T follicular helper cell (primary cell): ENCODE results near the gene SLC27A1.
"Not testable (repeated sequence)": the region's sequence is repeated elsewhere in the genome, so short reads cannot be mapped to it uniquely, and the experiment has no call there.

Source experiments
- DNase-seq: peaks from one replicate; pipeline ENCODE4 v3.0.0-alpha.2; 2020; ENCODE audit warnings: low read depth

Gene SLC27A1

DNA sequence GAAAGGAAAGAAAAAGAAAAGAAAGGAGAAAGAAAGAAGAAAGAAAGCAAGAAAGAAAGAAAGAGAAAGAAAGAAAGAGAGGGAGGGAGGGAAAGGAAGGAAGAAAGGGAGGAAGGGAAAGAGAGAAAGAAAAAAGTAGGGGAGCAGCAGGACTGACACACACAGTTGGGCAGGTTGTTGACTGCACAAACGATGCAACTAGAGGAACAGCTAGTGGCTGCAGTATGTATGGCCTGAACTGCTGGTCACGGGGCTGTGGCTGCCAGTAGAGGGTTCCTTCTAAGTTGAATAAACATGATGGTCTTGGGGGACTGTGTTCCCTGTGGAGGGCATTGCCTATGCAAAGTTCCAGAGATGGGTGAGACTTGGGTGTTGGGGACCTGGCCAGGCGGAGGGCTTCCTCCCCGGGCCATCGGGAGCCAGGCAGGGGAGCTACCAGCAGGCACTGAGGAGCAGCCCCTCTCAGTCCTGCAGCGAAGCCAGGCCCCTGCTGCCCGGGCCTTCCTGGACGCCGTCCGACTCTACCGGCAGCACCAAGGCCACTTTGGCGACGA, 68.4 kb downstream of the SLC27A1 start:
- DNase-seq = no peak

DNA sequence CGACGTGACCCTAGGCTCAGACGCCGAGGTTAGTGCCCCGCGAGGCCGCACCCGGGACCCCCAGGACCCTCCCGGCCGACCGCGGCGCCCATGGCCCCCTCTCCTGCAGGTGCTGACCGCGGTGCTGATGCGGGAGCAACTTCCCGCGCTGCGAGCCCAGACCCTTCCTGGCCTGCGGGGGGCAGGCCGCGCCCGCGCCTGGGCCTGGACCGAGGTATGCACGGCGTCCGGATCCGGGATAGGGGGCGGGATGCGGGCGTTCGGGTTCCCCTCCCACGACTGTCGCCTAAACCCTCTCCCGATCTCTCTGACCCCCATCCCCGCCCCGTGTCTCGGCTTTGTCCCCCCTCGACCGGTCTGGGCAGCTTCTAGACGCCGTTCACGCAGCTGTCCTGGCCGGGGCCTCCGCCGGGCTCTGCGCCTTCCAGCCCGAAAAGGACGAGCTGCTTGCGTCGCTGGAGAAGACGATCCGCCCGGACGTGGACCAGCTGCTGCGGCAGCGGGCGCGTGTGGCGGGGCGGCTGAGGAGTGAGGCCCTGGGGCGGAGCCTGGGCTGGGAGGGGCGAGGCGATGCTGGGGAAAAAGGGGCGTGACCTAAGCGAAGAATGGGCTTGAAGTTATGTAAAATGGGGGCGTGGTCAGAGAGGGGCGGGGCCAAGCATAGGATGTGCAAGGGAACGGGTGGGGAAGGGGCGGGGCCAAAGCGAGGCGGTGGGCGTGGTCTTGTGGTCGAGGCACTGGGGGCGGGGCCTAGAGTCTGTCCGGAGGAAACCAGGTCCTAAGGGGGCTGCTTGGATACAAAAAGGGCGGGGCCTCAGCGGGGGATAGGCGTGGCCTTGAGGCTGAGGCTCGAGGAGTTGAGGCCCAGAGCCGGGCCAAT, 69.2 kb downstream of the SLC27A1 start:
- peak; percentile 96 for DNase-seq

DNA sequence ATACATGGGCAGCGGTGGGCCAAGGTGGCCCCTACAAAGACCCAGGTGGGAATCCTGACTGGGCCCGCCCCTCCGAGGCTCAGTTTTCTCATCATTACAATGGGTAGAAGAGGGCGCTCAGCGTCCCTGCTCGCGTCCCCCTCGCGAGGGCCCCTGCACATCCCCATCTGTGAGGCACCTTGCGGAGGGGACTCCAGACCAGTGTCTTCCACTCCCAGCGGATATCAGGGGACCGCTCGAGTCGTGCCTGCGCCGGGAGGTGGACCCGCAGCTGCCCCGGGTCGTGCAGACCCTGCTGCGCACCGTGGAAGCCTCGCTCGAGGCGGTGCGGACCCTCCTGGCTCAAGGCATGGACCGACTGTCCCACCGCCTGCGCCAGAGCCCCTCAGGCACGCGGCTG, 69.8 kb downstream of the SLC27A1 start:
- no peak for DNase-seq

DNA sequence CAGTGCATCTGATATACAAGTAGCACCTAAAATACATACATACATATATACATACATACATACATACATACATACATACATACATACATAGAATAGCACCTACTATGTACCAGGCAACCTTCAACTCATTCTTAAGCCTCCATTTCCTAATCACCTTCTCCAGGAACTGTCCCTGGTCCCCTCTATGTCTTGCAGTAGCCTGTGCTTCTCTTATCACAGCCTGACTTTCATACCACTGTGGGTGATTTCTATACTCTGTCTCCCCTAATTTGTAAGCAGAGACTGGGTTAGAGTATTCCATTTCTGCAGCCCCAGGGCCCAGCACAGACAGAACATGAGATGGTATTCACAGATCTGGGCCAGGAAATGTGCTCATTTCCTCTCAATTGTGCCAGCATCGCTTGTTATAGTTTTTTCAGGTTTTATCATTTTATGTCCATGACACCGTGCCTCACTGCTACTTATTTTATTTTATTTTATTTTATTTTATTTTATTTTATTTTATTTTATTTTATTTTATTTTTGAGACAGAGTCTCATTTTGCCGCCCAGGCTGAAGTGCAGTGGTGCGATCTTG, 70.9 kb downstream of the SLC27A1 start:
- no peak for DNase-seq

GRCh38 chr19:17542042-17542441, 71.7 kb downstream of the SLC27A1 start:
- no peak for DNase-seq

DNA sequence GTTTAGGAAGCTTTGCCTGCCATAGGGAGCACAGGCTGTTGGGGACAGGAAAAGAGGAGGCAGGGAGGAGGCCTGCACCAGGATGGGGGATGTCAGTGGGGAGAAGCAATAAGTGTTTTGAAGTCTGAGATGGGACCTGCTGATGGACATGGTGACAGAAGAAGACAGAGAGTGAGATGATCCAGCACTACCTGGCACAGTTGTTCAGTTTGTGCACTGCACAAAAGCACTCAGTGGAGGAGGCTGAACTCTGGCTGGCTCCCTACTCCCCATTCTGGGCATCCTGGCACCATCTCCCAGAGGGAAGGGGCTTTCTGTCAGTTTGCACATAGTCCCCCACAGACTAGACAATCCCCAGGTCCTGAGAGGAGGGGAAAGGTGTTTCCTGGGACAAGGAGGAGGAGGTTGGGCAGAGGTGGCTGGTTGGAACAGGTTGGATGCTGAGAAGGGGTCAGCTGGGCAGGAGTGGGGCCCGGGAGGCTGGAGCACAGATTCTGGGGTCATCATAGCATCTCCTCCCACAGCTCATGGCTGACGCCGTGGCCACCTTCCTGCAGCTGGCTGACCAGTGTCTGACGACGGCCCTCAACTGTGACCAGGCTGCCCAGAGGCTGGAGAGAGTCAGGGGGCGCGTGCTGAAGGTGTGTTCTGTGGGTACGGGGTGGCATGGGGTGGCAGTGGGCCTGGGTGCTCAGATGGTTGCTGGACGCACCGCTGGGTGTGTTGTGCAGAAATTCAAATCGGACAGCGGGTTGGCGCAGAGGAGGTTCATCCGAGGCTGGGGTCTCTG, 72.7 kb downstream of the SLC27A1 start:
- DNase-seq = no peak

DNA sequence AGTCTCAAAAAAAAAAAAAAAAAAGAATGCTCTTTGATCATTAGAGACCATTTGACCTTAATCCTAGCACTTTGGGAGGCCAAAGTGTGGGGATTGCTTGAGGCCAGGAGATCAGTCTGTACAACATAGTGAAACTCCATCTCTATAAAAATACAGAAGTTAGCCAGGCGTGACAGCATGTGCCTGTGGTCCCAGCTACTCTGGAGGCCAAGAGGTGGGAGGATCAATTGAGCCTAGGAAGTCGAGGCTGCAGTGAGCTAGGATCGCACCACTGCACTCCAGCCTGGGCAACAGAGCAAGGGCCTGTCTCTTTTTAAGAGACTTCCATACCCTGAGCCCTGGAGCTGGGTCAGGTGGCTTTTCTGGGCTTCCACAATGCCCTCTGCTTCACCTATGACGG, 73.7 kb downstream of the SLC27A1 start:
- no peak for DNase-seq

DNA sequence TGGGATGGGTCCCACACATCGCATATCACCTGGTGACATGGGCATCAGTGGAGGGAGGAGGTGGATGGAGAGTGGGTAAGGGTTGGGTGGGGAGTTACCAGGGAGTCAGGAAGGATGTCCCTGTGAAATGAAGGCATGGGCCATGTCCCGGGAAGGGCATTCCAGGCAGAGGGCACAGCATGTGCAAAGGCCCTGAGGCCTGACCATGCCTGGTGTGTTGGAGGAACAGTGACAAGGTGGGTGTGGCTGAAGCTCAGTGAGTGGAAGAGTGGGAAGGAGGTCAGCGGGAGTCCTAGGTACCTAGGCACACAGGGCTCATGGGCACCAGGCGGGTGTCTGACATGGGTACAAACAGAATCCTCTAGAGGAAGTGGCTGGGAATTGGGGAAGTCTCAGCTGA, 74.1 kb downstream of the SLC27A1 start:
- DNase-seq = no peak

DNA sequence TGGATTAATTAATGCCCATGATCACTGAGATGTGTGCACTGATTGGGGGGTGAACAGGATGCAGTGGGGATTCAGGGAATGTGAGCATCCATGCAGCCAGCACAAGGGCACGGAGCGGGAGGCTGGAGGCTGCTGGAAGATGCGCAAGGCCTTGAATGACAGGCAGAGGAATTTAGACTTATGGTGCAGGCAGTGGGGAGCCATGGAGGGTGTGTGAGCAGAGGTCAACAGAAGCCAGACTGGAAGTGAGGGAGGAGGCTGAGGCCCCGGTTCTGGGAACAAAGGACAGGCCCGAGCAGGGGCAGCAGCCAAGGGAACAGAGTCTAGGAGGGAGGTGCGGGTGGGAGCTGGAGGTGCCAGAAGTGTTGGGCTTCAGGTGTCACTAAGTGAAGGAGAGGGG, 77.8 kb downstream of the SLC27A1 start:
- DNase-seq = no peak

DNA sequence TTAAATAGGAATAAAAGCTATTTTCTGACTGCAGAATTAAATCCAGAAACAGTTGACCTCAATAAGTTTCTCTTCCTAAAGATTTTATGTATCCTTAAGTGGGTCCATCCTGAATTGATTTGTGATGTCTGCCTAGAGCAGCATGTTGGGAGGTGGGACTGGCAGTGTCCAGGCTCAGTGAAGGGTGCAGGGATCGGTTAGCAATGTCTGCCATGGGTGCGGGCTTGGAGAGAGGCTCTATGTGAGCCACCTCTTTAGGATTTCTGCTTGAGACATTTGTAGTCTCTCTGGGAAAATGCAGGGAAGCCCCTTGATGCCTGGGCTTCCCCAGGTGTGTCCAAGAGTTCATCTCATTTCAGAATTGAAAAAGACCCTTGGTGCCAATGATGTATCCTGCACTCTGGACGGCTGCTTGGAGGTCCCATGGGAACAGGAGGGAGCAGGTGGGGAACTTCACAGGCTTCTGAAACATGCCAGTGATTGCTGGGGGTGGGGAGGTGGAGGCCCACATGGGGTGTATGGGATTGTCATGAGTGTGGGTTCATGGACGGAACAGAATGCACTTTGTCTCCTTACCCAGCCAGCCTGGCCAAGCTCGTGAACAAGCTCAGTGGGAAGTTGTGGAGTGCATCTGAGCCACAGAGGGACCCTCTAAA, 78.9 kb downstream of the SLC27A1 start:
- DNase-seq = no peak

GRCh38 chr19:17550076-17550667, 79.8 kb downstream of the SLC27A1 start:
- no peak for DNase-seq

DNA sequence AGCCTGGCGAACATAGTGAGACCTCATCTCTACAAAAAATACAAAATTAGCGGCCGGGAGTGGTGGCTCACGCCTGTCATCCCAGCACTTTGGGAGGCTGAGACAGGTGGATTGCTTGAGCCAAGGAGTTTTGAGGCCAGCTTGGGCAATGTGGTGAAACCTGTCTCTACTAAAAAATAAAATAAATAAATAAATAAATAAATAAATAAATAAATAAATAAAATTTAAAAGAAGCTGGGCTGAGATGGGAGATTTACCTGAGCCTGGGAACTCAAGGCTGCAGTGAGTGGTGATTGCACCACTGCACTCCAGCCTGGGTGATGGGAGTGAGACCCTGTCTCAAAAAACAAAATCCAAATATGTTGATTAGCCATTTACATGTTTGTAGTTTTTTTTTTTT, 82.4 kb downstream of the SLC27A1 start:
- DNase-seq = not testable (repeated sequence)

DNA sequence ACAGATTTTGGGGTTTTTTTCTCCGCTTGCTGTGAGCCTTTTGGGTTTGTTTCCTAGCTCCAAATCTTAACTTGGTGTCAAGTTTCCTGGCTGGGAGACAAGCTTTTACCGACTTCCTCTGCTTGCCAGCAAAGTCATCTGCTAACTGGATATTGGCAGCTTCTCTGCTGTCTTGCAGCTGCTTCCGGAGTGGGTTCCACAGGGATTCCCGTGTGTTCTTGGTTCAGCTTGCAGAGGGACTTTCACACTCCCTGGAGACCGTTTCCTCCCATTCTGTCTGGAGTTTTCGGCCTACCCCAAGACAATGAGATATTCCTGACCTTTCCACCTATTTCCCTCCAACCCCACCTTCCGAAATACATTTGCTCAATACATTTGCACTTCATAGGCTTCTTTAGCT, 82.9 kb downstream of the SLC27A1 start:
- DNase-seq = no peak

DNA sequence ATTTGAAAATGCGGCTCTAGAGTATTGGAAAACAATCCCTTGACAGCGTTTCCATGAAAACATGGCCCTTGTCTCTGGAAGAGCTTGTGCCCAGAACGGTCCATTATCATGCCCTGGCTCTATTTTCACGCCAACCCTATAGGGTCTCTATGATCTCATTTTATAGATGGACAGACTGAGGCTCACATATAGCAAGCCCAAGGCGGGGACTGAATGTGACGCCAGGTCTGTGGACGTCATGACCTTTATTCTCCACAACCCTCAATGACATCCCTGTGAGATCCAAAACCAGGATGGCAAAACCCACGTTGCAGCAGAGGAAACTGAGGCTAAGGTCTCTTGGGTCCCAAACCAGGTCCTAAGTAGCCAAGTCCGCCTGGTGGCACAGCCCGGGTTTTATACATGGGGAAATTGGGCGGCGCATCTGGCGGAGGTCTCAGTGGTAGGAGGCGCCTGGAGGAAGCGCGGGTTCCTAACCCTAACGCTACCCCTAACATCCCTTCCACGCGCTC, 84.7 kb downstream of the SLC27A1 start:
- DNase-seq = no peak

DNA sequence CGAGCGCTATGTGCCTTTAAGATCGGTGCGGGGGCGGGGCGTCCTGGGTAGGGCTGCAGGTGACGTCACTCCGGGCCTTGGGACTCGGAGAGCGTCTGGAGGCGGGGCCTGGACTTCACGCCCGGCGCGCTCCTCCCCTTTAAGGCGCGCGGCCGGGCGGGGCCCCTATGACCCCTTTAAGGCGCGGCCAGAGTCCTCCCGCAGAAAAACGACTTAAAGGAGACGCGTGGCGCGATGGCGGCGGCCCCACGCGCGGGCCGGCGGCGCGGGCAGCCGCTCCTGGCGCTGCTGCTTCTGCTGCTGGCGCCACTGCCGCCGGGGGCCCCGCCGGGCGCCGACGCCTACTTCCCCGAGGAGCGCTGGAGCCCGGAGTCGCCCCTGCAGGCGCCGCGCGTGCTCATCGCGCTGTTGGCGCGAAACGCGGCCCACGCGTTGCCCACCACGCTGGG, 85.2 kb downstream of the SLC27A1 start, which contains the start of gene COLGALT1:
Gene COLGALT1, plus strand, starts transcription at position 170 of the 449 bp plus-strand sequence. Its CDS starts 65 bp downstream, at position 235.
- DNase-seq = peak; percentile 97
